Dendritic cell treated with granulocyte-macrophage colony-stimulating factor and Interleukin-4, amounts not matched to agents 40 ng/mL and 50 ng/mL, for 4 days (primary cell): ENCODE measurements around the gene SLC25A42.
"Not testable (repeated sequence)": the region's sequence is repeated elsewhere in the genome, so short reads cannot be mapped to it uniquely, and the experiment has no call there.

Experiments used
- H3K27ac Mint-ChIP-seq: one replicate; pipeline ENCODE4 v1.8.0; 2022; ENCODE audit warnings: mild to moderate bottlenecking, mixed read lengths
- H3K27me3 Mint-ChIP-seq: one replicate; pipeline ENCODE4 v1.8.0; 2022; ENCODE audit warnings: mild to moderate bottlenecking, mixed read lengths
- H3K36me3 Mint-ChIP-seq: one replicate; pipeline ENCODE4 v1.8.0; 2022; ENCODE audit warnings: low read depth, mixed read lengths
- H3K4me1 Mint-ChIP-seq: one replicate; pipeline ENCODE4 v1.8.0; 2022; ENCODE audit warnings: low read depth, mixed read lengths
- H3K4me3 Mint-ChIP-seq: one replicate; pipeline ENCODE4 v1.8.0; 2022; ENCODE audit warnings: mild to moderate bottlenecking, moderate library complexity, mixed read lengths
- H3K9me3 Mint-ChIP-seq: one replicate; pipeline ENCODE4 v1.8.0; 2022; ENCODE audit warnings: mixed read lengths
- intact Hi-C: fragments of 100-400 bp; cut with micrococcal nuclease; formaldehyde crosslinking; loops from one replicate; pipeline ENCODE4 v1.15.0; 2022

SLC25A42 gene, protein sequence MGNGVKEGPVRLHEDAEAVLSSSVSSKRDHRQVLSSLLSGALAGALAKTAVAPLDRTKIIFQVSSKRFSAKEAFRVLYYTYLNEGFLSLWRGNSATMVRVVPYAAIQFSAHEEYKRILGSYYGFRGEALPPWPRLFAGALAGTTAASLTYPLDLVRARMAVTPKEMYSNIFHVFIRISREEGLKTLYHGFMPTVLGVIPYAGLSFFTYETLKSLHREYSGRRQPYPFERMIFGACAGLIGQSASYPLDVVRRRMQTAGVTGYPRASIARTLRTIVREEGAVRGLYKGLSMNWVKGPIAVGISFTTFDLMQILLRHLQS

GRCh38 chr19:19063183-19064097 lies at the start of gene SLC25A42:
TSS of gene SLC25A42 (plus strand) at chr19:19063994. CDS start at chr19:19096125, 32,131 bp downstream.
- Mint-ChIP-seq H3K4me1 (peaks cover 22% of the 10 kb centered on the region), H3K4me3 (peak within 1 kb of the TSS; percentile 70), H3K36me3 (peaks cover 36% of the 10 kb centered on the region), H3K27ac (peak within 1 kb of the TSS; percentile 38), H3K27me3 (peaks cover 6% of the 10 kb centered on the region), H3K9me3 (no peaks in the 10 kb centered on the region)
- intact Hi-C loops = loop anchor here (1.0 to 2.0 kb wide), 2 partner anchors 30 to 75 kb away; partner anchors contain the start of genes ARMC6, SUGP2 and TMEM161A

- Mint-ChIP-seq H3K4me1 (peaks cover 18% of the 10 kb centered on the region), H3K27me3 (no peaks in the 10 kb centered on the region), H3K27ac (no peak overlapping the region), H3K4me3 (no peak overlapping the region), H3K9me3 (no peaks in the 10 kb centered on the region), H3K36me3 (peaks cover 95% of the 10 kb centered on the region)
- intact Hi-C loops = no loop called here
These were observed 42.7 kb upstream of the SLC25A42 start for GRCh38 chr19:19021115-19021514.

- peak overlapping the region; percentile 41 for H3K27ac Mint-ChIP-seq
- H3K9me3 Mint-ChIP-seq = no peaks in the 10 kb centered on the region
- intact Hi-C loops = no loop called here
- H3K36me3 Mint-ChIP-seq = peaks cover 95% of the 10 kb centered on the region
- peaks cover 32% of the 10 kb centered on the region for H3K4me1 Mint-ChIP-seq
- no peak overlapping the region for H3K4me3 Mint-ChIP-seq
- no peaks in the 10 kb centered on the region for H3K27me3 Mint-ChIP-seq
These were observed 41.3 kb upstream of the SLC25A42 start for GRCh38 chr19:19022380-19022961.

GRCh38 chr19:19023376-19023775 lies 40.4 kb upstream of the SLC25A42 start:
- H3K9me3 Mint-ChIP-seq, H3K4me3 Mint-ChIP-seq, intact Hi-C loops, H3K27me3 Mint-ChIP-seq: not testable (repeated sequence)
- H3K27ac Mint-ChIP-seq = peak overlapping the region; percentile 41
- H3K36me3 Mint-ChIP-seq = peaks cover 95% of the 10 kb centered on the region
- peaks cover 41% of the 10 kb centered on the region for H3K4me1 Mint-ChIP-seq

DNA sequence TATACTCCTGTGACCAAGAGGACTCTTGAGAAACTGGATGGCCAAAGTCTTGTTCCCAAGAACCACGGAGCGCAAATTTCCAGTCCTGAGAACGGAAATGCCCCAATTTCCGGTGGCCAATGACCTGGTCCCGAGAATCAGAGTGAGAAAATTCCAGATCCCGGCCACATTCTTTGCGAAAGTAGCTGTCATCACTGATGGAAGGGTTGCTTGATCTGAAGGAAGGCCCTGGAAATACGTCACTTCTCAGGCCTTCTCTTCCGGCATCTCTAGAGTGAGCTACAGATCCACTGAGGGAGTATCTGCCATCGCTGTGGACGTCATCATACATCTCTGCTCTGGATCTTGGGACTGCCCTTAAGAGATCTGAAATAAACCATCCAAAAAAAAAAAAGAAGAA lies 37.9 kb upstream of the SLC25A42 start:
- intact Hi-C loops = no loop called here
- Mint-ChIP-seq H3K36me3 (peaks cover 100% of the 10 kb centered on the region), H3K27ac (no peak overlapping the region), H3K27me3 (no peaks in the 10 kb centered on the region), H3K4me1 (peaks cover 41% of the 10 kb centered on the region), H3K9me3 (no peaks in the 10 kb centered on the region), H3K4me3 (no peak overlapping the region)

DNA sequence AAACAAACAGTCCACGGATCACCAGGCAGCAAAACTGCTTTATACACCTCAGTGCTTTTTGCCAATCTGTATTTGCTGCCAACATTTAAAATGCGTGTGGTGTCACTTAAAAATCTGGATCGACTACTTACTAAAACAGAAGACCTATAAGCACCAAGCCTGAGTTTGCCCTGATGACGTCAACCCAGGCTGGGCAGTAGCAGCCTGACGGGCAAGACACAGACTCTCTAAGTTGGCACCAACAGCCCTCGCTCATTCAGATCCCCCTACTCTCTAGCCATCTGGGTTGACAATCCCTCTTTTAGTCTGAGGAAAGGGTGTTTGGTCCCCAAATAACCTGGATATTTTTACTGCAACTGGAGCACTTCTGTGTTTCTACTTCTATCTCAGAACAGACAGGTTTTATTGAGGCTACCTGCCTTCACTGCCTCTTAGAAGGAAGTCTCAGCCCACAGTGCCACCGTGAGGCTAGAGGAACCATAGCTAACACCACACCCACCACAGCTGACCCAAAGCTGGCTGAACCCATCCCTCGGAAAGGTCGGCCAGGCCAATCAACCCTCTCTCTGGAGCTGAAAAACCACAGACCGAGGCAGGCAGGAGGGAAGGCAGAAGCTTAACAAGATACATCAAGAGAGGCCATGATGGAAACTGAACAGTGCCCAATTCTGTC lies 37.4 kb upstream of the SLC25A42 start:
- Mint-ChIP-seq H3K27ac (no peak overlapping the region), H3K27me3 (no peaks in the 10 kb centered on the region), H3K9me3 (no peaks in the 10 kb centered on the region), H3K4me1 (peaks cover 41% of the 10 kb centered on the region), H3K4me3 (no peak overlapping the region), H3K36me3 (peaks cover 98% of the 10 kb centered on the region)
- intact Hi-C loops = no loop called here

DNA sequence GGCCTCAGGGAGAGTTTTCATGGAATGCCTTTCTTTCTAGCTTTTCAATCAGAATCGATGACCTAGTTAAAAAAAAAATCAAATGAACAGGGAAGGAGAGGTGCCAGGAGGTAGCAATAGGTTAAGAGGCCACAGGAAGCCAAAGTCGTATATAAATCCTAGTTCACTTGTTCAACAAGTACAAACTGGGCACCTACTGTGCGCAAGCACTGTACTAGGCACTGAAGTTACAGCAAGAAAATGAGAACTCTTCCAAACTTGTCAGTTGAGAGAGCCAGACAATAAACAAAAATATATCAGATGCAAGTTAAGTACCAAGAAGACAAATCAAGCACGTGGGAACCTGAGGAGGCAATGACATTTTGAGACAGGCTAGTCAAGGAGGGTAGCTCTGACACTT lies 36.6 kb upstream of the SLC25A42 start:
- Mint-ChIP-seq H3K4me1 (peaks cover 45% of the 10 kb centered on the region), H3K36me3 (peaks cover 93% of the 10 kb centered on the region), H3K27ac (no peak overlapping the region), H3K4me3 (no peak overlapping the region), H3K27me3 (no peaks in the 10 kb centered on the region), H3K9me3 (no peaks in the 10 kb centered on the region)
- intact Hi-C loops = no loop called here

DNA sequence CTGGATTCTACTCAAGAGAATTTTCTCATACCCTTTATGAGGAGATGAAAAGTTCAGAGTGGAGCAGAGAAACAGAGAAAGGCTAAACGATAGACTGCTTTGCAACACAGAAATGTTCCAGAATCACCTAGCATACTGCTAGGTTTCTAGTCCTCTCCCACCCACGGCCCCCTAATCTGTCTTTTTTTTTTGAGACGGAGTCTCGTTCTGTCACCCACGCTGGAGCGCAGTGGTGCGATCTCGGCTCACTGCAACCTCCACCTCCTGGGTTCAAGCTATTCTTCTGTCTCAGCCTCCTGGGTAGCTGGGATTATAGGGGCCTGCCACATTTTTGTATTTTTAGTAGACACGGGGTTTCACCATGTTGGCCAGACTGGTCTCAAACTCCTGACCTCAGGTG lies 35.3 kb upstream of the SLC25A42 start:
- Mint-ChIP-seq H3K4me1 (peaks cover 37% of the 10 kb centered on the region), H3K36me3 (peaks cover 86% of the 10 kb centered on the region), H3K9me3 (no peaks in the 10 kb centered on the region), H3K4me3 (no peak overlapping the region), H3K27ac (no peak overlapping the region), H3K27me3 (no peaks in the 10 kb centered on the region)
- intact Hi-C loops = no loop called here

GRCh38 chr19:19031891-19032290 lies 31.9 kb upstream of the SLC25A42 start:
- Mint-ChIP-seq H3K36me3 (peaks cover 56% of the 10 kb centered on the region), H3K4me1 (peaks cover 46% of the 10 kb centered on the region), H3K9me3 (no peaks in the 10 kb centered on the region), H3K27me3 (no peaks in the 10 kb centered on the region), H3K4me3 (peak overlapping the region; percentile 80), H3K27ac (peak overlapping the region; percentile 78)
- intact Hi-C loops = no loop called here

DNA sequence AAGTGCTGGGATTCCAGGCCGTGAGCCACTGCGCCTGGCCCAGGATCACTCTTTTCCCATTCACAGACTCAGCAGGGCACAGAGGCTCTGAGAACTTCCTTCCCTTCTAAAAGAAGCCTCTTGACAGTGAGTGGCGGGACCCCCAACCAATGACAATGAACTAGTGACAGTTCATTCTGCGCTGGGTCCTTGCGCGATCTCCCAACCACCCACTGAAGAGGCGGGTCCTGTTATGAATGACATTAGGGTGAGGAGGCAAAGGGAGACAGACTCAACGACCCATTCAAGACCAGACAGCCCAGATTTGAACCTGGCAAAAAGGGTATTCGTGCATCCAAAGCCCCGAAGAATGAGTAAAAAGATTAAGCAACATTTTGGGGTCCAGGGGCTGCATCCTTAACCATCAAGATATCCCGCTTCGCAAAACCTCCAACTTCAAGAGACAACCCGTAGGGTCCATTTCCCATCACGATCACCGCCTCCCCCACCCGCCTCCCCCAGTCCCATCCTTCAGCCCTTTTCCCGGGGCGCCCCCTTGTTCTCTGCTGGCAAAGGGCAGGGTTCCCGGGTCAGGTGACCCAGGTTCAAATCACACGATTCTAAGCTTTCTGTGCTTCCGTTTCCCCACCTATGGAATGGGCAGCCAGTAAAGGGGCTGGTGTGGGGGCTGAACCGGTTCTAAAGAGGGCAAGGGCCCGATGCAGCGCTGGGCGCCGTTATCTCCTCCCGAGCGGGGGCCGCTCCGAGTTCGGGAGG lies 31.2 kb upstream of the SLC25A42 start:
- Mint-ChIP-seq H3K4me1 (peaks cover 39% of the 10 kb centered on the region), H3K27me3 (no peaks in the 10 kb centered on the region), H3K4me3 (peak overlapping the region; percentile 80), H3K9me3 (no peaks in the 10 kb centered on the region), H3K27ac (peak overlapping the region; percentile 78), H3K36me3 (peaks cover 51% of the 10 kb centered on the region)
- intact Hi-C loops = loop anchor here (1.0 kb wide), 2 partner anchors 31 to 106 kb away; partner anchors contain the start of genes SLC25A42 and TMEM161A

GRCh38 chr19:19033176-19033425 lies 30.7 kb upstream of the SLC25A42 start:
- no peaks in the 10 kb centered on the region for H3K27me3 Mint-ChIP-seq
- peaks cover 34% of the 10 kb centered on the region for H3K4me1 Mint-ChIP-seq
- H3K9me3 Mint-ChIP-seq = no peaks in the 10 kb centered on the region
- peaks cover 46% of the 10 kb centered on the region for H3K36me3 Mint-ChIP-seq
- peak overlapping the region; percentile 80 for H3K4me3 Mint-ChIP-seq
- intact Hi-C loops = loop anchor here (1.0 kb wide), 2 partner anchors 30 to 105 kb away; partner anchors contain the start of genes SLC25A42 and TMEM161A
- peak overlapping the region; percentile 78 for H3K27ac Mint-ChIP-seq

GRCh38 chr19:19033426-19034203 lies 30.2 kb upstream of the SLC25A42 start, which contains the start of the genes ARMC6 and SUGP2:
TSS of gene ARMC6 (plus strand) at chr19:19033603. CDS start at chr19:19034210, 607 bp downstream.
TSS of gene SUGP2 (minus strand) at chr19:19033517. CDS start at chr19:19031071, 2,446 bp downstream.
- H3K4me3 Mint-ChIP-seq = peak within 1 kb of the TSS; percentile 80
- H3K27ac Mint-ChIP-seq = peak within 1 kb of the TSS; percentile 78
- H3K27me3 Mint-ChIP-seq = no peaks in the 10 kb centered on the region
- H3K4me1 Mint-ChIP-seq = peaks cover 31% of the 10 kb centered on the region
- peaks cover 40% of the 10 kb centered on the region for H3K36me3 Mint-ChIP-seq
- H3K9me3 Mint-ChIP-seq = no peaks in the 10 kb centered on the region
- intact Hi-C loops = loop anchor here (1.0 kb wide), 2 partner anchors 30 to 105 kb away; partner anchors contain the start of genes SLC25A42 and TMEM161A
